K562 (cell line): Measurements from ENCODE around the gene XIRP1.
A peak's percentile ranks its signal among the peaks of the same experiment; 100 is the strongest.

Source experiments
- EP300 ChIP-seq: IDR thresholded peaks from 2 replicates; pipeline ENCODE4 v1.6.1; 2012; ENCODE audit warnings: low read length, improper control_type of control experiment
- POLR2AphosphoS5 ChIP-seq: IDR thresholded peaks from 2 replicates; pipeline ENCODE4 v1.6.1; 2011; ENCODE audit warnings: mild to moderate bottlenecking, low read depth, low read length, moderate library complexity; ENCODE audit not compliant: control insufficient read depth, insufficient read depth
- RCOR1 ChIP-seq, 2 experiments: IDR thresholded peaks; 2 replicates each; pipeline ENCODE4 v1.6.1; 2012; ENCODE audit warnings: low read depth in 2 of 2, low read length in 2 of 2, borderline replicate concordance in 1 of 2, improper control_type of control experiment in 1 of 2
- TAF7 ChIP-seq: fragments of 450-650 bp; IDR thresholded peaks from 2 replicates; pipeline ENCODE4 v1.6.1; 2016; ENCODE audit warnings: missing genetic modification characterization, missing compliant biosample characterization

DNA sequence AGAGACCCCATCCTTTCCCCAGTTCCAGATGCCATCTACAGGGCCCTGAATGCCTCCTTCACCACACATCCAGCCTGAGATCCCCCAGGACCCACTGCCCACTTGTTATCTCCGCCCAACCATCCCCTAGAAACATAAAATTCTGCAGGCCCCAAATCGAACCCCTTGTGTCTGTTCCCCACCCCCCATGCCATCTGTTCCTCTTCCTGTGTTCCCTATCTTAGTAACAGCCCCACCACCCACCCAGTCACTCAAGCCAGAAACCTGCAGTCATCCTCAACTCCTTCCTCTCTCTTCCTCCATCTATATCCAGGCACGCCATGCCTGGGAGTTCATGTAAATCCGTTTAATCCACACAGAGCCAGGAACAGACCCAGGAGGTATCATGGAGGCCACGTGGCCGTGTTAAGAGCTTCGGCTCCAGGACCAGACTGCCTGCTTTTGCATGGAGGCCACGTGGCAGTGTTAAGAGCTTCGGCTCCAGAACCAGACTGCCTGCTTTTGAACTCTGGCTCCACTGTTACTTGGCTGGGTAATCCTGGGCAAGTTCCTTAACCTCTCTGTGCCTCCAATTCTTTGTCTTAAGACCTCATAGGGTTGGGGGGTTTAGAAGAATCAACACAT lies 43.8 kb downstream of the XIRP1 start:
- TF ChIP-seq POLR2AphosphoS5 (no peak), EP300 (0 out of 2 replicates have a peak, but pooled peaks have one; percentile 8), RCOR1 (IDR thresholded peaks at IDR 0.05; ENCODE audit: borderline replicate concordance in 1 of 2, low read depth in 2 of 2, low read length in 2 of 2) (no peak; a peak in 1 of 4 replicates), TAF7 (tag) (no peak)
